CMK (cell line): ENCODE measurements around the gene B3GAT1.

Source experiments
- DNase-seq: peaks from one replicate; pipeline ENCODE4 v3.0.0-alpha.2; 2010; ENCODE audit warnings: low read depth

The B3GAT1 gene

DNA sequence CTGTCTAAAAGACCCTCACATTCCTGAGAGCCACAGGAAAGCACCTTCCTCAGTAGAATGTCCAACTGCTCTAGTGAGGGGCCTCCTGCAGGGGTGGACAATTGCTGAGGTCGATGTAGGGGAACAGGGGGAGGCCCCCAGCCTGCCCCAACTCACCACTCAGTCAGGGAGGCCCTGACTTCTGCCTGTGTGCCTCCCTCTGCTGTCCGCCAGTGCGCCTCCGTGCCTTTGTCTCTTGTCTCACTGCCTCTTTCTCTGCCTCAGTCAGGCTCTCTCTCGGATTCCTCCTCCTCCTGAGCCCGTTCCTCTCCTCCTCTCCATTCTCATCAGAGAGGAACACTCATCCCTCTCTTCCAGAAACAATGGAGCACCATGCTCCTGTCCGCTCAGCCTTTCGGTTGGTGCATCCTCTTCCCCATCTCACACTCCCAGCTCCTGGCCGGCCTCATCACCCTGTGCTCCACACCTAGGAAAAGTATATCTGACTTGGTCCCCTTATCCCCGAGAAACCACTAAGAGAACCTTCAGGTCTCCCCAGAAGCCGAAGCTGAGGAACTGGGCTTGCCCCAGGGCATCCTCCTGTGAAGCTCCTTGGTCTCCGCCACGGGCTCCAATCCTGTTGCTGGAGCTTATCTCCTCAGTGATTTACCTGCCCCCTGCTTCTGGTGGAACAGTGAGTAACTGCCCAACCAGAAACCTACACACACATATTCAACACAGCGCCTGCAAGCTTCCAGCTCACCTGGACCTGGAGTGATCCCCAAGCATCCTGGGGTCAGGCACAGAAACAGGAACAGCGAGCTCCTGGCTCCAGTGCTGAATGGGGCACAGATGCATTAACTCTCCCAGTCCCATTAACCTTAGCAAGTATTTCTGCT, 2.3 kb downstream of the B3GAT1 start:
- no peak for DNase-seq

DNA sequence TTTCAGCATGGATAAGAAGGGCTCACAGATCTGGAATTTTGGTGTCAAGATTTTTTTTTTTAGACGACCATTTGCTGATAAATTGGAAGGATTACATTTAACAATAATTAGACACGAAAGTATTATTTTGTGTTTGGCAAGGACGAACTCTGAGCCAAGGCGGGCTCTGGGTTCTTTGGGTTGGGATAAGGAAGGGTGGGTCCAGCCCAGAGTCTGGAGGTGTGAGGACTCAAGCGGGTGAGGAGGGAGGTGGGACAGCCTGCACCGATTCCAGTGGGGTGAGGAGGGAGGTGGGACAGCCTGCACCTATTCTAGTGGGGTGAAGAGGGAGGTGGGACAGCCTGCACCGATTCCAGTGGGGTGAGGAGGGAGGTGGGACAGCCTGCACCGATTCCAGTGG, 4.1 kb downstream of the B3GAT1 start:
- DNase-seq = no peak

GRCh38 chr11:134407321-134407828, 4.7 kb downstream of the B3GAT1 start:
- DNase-seq = no peak

DNA sequence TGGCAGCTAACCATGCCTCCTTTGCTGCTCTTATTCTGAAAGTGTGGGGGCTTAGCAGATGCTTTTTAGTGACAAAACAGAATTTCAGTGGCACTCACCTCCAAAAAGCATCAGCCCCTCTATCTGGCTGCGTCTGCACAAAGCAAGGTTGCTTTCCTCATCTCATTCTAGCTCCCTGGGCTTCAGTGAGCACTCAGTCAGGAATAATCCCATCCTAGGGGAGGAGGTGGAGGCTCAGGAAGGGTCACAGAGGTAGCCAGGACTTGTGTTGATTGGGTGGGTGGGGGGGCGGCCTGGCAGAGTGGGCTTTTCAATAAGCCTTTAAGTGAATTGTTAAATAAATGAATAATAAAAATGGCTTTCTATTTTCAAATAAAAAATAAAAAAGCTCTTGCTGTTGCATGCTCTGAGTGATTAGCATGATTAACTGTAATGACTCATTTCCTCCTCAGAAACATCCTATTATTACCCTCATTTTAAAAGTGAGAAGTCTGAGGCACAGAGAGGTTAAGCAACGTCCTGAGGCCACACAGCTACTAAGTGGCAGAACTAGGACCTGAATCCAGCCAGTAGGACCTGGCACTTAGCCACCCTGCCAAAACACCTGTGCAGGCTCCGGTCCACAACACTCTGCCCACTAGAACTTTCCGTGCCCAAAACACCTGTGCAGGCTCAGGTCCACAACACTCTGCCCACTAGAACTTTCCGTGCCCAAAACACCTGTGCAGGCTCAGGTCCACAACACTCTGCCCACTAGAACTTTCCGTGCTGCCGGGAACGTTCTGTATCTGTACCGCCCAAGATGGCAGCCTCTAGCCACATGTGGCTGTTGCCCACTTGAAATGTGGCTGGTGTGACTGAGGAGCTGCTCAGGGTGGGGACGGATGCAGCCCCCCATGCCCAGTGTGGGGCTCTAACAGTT, 5.5 kb downstream of the B3GAT1 start:
- no peak for DNase-seq

- no peak for DNase-seq
These were observed 6.2 kb downstream of the B3GAT1 start for GRCh38 chr11:134405841-134406240.

- DNase-seq = no peak
These were observed 6.6 kb downstream of the B3GAT1 start for GRCh38 chr11:134405436-134405835.

GRCh38 chr11:134404575-134405341, 7.3 kb downstream of the B3GAT1 start:
- DNase-seq = no peak

- DNase-seq = no peak
These were observed 9.1 kb downstream of the B3GAT1 start for GRCh38 chr11:134402910-134403309.

DNA sequence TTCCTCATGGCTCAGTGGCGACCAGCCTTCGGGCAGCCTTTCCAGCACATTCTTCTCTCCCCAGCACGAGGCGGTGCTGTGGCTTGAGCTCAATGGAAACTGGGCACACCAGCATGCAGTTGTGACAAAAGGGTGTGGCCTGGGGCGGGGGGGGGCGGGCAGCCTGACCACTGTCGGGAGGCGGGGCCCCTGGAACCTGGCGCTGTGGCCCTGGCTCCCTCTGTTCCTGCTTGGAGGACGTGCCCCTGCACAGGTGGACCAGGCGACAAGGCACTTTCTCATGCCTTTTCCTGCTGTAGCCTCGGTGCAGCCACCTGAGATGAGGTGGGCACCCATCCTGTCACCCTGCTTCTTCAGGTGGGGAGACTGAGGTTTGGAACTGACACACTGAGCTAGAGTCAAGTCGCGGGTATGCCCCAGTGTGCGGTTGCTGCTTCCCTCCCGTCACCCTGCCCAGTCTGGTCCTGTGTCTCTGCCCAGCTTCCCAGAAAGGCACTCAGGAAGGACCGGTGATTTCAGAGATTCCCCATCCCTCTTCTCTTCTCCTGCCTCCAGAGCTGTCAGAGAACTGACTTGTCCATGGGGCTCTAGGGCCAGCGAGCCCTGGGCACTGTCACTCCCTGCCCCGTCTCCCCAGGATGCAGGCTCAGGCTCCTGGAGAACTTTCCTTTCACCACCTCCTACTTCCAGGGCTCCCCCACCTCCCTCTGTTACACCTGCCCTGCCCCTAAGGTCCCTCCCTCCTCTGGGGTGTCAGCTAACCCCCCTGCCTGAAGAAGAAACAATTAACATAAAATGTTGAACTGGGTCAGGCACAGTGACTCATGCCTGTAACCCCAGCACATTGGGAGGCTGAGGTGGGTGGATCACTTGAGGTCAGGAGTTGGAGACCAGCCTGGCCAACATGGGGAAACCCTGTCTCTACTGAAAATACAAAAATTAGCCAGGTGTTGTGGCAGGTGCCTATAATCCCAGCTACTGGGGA, 9.9 kb downstream of the B3GAT1 start:
- DNase-seq = no peak

- DNase-seq = no peak
These were observed 12.0 kb downstream of the B3GAT1 start for GRCh38 chr11:134399996-134400395.

- DNase-seq = no peak
These were observed 12.8 kb downstream of the B3GAT1 start for GRCh38 chr11:134399293-134399654.

- DNase-seq = no peak
These were observed 13.3 kb downstream of the B3GAT1 start for GRCh38 chr11:134398644-134399292.

DNA sequence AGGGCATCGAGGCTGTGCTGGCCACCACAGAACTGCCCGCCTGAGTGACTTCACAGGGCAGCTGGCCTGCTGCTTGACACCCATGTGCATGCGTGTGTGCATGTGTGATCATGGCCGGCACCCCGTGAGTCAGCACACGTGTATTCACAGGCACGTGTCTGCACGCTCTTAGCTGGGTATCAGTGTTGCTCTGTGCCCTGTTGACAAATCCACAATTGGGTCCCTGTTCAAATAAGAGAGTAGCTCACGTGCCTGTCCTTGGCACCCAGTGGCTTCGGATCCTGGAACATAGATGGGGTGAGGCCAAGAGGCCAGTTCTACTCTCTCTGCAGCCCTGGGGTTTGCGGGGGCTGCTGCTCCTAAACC, 14.0 kb downstream of the B3GAT1 start:
- DNase-seq = no peak

- no peak for DNase-seq
These were observed 14.6 kb downstream of the B3GAT1 start for GRCh38 chr11:134397304-134398078.

GRCh38 chr11:134395002-134395401, 17.0 kb downstream of the B3GAT1 start:
- DNase-seq = no peak

GRCh38 chr11:134394311-134394710, 17.7 kb downstream of the B3GAT1 start:
- DNase-seq = no peak

DNA sequence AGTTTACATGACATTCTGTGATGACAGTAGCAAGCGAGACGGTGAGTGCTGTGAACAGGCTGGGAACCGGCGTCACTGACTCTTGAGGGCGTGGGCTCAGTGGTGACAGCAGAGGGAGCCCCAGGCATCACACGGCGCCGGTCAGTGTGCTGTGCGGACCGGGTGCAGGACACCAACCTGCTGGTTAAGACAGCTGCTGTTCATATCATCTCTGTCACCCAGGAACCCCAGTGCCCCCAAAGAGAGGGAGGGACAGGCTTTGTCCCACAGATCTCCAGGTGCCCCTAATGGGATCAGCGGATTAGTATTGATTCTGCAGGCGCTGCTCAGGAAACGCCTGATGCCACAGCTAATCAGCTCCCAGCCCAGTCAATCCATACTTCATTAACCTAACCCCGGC, 18.4 kb downstream of the B3GAT1 start:
- DNase-seq = peak; percentile 3

GRCh38 chr11:134392953-134393615, 19.0 kb downstream of the B3GAT1 start:
- DNase-seq = no peak

GRCh38 chr11:134391656-134392055, 20.4 kb downstream of the B3GAT1 start:
- no peak for DNase-seq
